ENCODE measurements around the gene MCCC2.
"Not testable (repeated sequence)": the region's sequence is repeated elsewhere in the genome, so short reads cannot be mapped to it uniquely, and the experiment has no call there.

Gene MCCC2

GRCh38 chr5:71662381-71662780, 75.2 kb downstream of the MCCC2 start:
- DNase-seq (ENCODE audit: low read depth in 2 of 2), result no peak

GRCh38 chr5:71663191-71663969, 76.2 kb downstream of the MCCC2 start:
- no peak for DNase-seq (ENCODE audit: low read depth in 2 of 2)

GRCh38 chr5:71664615-71665014, 77.5 kb downstream of the MCCC2 start:
- not testable (repeated sequence) for DNase-seq (ENCODE audit: low read depth in 2 of 2)

- DNase-seq (ENCODE audit: low read depth in 2 of 2), result no peak
These were observed 79.2 kb downstream of the MCCC2 start for GRCh38 chr5:71666321-71666720.

- DNase-seq (ENCODE audit: low read depth in 2 of 2), result no peak
These were observed 90.8 kb downstream of the MCCC2 start for GRCh38 chr5:71677977-71678376.

- DNase-seq (ENCODE audit: low read depth in 2 of 2), result no peak
These were observed 92.6 kb downstream of the MCCC2 start for GRCh38 chr5:71679714-71680113.

GRCh38 chr5:71680510-71680909, 93.4 kb downstream of the MCCC2 start:
- DNase-seq (ENCODE audit: low read depth in 2 of 2), result no peak

- DNase-seq (ENCODE audit: low read depth in 2 of 2), result no peak
These were observed 94.2 kb downstream of the MCCC2 start for GRCh38 chr5:71681296-71681695.

GRCh38 chr5:71684309-71684708, 97.2 kb downstream of the MCCC2 start:
- no peak for DNase-seq (ENCODE audit: low read depth in 2 of 2)

GRCh38 chr5:71693828-71694427, 106.8 kb downstream of the MCCC2 start:
- DNase-seq (ENCODE audit: low read depth in 2 of 2), result no peak

- DNase-seq (ENCODE audit: low read depth in 2 of 2), result no peak
These were observed 107.9 kb downstream of the MCCC2 start for GRCh38 chr5:71695071-71695470.

GRCh38 chr5:71695595-71695994, 108.5 kb downstream of the MCCC2 start:
- no peak for DNase-seq (ENCODE audit: low read depth in 2 of 2)

GRCh38 chr5:71697967-71698366, 110.8 kb downstream of the MCCC2 start:
- no peak for DNase-seq (ENCODE audit: low read depth in 2 of 2)

GRCh38 chr5:71699233-71699632, 112.1 kb downstream of the MCCC2 start:
- no peak for DNase-seq (ENCODE audit: low read depth in 2 of 2)

- no peak for DNase-seq (ENCODE audit: low read depth in 2 of 2)
These were observed 112.6 kb downstream of the MCCC2 start for GRCh38 chr5:71699751-71700150.

GRCh38 chr5:71700803-71701202, 113.7 kb downstream of the MCCC2 start:
- no peak for DNase-seq (ENCODE audit: low read depth in 2 of 2)

GRCh38 chr5:71701407-71701806, 114.3 kb downstream of the MCCC2 start:
- no peak for DNase-seq (ENCODE audit: low read depth in 2 of 2)

- no peak for DNase-seq (ENCODE audit: low read depth in 2 of 2)
These were observed 116.8 kb downstream of the MCCC2 start for GRCh38 chr5:71703941-71704340.

GRCh38 chr5:71705421-71705820, 118.3 kb downstream of the MCCC2 start:
- no peak for DNase-seq (ENCODE audit: low read depth in 2 of 2)

GRCh38 chr5:71706906-71707305, 119.8 kb downstream of the MCCC2 start:
- DNase-seq (ENCODE audit: low read depth in 2 of 2), result no peak
